Measurements from ENCODE around the gene DNAJB1.

DNA sequence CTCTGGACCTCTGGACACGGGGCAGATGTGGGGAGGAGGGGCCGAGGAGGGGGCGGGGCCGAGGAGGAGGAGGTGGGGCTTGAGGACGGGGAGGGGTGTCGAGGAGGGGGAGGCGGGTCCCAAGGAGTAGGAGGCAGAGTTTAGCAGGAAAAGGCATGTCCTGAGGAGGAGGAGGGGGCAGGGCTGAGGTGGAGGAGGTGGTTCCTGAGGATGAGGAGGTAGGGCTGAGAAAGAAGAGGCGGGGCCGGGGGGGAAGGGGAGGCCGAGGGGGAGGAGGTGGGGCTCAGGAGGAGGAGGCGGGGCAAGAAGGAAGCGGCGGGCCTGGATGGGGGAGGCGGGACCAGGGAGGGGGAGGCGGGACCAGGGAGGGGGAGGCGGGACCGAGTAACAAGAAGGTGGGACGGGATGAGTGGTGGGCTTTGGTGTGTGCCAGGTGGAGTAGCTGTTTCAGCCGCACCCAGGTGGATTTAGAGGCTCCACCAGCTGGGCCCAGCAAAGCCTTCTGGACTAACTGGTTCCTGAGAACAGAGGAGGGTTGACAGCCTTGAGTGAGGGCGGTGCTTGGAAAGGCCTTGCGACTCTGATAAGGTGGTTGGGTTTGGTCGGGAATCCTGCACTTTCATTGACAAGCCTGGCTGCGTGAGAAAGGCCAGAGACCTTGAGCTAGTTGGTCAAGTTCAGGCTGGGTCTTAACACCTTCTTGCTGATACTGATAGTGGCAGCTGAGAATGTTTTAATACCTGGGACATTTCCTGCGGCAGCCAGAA, 18.9 kb upstream of the DNAJB1 start:
- TF ChIP-seq, protein P1, sequence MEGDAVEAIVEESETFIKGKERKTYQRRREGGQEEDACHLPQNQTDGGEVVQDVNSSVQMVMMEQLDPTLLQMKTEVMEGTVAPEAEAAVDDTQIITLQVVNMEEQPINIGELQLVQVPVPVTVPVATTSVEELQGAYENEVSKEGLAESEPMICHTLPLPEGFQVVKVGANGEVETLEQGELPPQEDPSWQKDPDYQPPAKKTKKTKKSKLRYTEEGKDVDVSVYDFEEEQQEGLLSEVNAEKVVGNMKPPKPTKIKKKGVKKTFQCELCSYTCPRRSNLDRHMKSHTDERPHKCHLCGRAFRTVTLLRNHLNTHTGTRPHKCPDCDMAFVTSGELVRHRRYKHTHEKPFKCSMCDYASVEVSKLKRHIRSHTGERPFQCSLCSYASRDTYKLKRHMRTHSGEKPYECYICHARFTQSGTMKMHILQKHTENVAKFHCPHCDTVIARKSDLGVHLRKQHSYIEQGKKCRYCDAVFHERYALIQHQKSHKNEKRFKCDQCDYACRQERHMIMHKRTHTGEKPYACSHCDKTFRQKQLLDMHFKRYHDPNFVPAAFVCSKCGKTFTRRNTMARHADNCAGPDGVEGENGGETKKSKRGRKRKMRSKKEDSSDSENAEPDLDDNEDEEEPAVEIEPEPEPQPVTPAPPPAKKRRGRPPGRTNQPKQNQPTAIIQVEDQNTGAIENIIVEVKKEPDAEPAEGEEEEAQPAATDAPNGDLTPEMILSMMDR (optimal IDR thresholded peaks at IDR 0.05 in 1 of 3, IDR thresholded peaks at IDR 0.05 in 1 of 3, conservative IDR thresholded peaks at IDR 0.05 in 1 of 3; ENCODE audit: extremely low read depth in 1 of 3, insufficient read depth in 2 of 3, low read length in 3 of 3), result no peak
- TF ChIP-seq EZH2 (IDR thresholded peaks at IDR 0.05; ENCODE audit: low read length), result no peak

Measured in keratinocyte (primary cell).